Measurements from ENCODE around the gene ABCA4. TPM values are rescaled to one million over a fixed set of nuclear protein-coding genes. Genes with fewer than 3 reads are reported as not detected.

The ABCA4 gene
- total RNA-seq, 4 donors from 2014 or later: not detected

DNA sequence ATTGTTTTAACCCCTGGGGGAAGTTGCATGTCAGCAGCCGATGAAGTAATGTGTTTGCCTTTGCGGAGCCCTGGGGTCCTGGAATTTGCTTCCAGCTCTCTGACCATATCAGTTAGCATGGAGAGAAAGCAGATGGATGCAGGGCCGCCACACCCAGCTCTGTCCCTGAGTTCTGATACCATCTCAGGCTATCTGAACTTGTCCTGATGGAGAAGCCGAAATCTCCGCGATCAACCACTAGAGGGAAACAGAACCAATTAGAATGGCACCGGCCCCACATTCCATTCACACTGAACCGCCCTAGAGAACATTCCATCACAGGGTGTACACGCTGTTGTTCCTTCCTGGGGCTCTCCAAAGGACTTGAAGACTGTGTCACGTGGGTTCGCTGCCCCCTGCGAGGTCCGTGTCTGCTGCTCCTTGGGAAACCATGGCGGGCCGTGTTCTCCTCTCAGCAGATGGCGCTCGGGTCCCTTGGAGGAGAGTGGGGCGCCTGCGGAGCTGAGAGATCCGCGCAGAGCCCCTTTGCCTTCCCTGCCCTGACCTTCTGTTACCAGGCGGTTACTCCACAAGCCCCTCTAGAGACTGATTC is 75.4 kb downstream of the ABCA4 start:
- peaks cover 19 to 33% of the 10 kb centered on the region in 2 donors for H3K4me1 ChIP-seq
- DNase-seq (peak; percentile 70 to 83), ATAC-seq (peak; percentile 72 to 83)
- H3K27me3 ChIP-seq: no peaks in the 10 kb centered on the region
- H3K36me3 ChIP-seq: no peaks in the 10 kb centered on the region
- no peaks in the 10 kb centered on the region for H3K9me3 ChIP-seq
- peak overlapping the region in 1 of 4 donors; percentile 28 for H3K4me3 ChIP-seq
- in situ Hi-C loops (cut with MboI; ENCODE audit: low sequenced_read_pairs in 4 of 4): no loop called here
- H3K27ac ChIP-seq: peak overlapping the region; percentile 81 to 85 (median 82)
- intact Hi-C loops (cut with DNase I; ENCODE audit: low total_unique reads): loop anchor here (2.0 to 5.0 kb wide), 2 partner anchors 191 to 287 kb away; partner anchors contain the start of gene ARHGAP29
- peak in 1 of 2 donors; percentile 11 for TF ChIP-seq POLR2A (IDR thresholded peaks at IDR 0.05)
- TF ChIP-seq, protein P1, sequence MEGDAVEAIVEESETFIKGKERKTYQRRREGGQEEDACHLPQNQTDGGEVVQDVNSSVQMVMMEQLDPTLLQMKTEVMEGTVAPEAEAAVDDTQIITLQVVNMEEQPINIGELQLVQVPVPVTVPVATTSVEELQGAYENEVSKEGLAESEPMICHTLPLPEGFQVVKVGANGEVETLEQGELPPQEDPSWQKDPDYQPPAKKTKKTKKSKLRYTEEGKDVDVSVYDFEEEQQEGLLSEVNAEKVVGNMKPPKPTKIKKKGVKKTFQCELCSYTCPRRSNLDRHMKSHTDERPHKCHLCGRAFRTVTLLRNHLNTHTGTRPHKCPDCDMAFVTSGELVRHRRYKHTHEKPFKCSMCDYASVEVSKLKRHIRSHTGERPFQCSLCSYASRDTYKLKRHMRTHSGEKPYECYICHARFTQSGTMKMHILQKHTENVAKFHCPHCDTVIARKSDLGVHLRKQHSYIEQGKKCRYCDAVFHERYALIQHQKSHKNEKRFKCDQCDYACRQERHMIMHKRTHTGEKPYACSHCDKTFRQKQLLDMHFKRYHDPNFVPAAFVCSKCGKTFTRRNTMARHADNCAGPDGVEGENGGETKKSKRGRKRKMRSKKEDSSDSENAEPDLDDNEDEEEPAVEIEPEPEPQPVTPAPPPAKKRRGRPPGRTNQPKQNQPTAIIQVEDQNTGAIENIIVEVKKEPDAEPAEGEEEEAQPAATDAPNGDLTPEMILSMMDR (IDR thresholded peaks at IDR 0.05 in 4 of 5, conservative IDR thresholded peaks at IDR 0.05 in 1 of 5): peak; percentile 45 to 70 (median 63)

DNA sequence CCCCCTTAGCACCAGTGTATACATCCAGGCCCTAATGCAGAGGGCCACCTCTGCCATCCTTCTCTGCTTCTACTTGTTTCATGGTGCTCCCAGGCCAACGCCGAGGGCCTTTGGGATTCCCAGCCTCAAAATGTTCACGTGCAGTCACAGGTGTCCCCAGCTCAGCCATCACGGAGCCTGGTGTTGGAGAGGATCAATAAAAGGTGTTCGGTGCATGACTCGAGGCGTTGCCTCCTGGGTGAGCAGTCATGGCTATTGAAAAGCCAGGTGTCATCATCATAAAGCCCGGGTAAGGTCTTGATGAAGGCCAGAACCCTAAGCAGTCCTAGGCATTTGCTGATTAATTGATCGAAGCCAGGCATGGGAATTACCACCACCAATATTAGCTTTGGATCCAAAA is 76.1 kb downstream of the ABCA4 start:
- Histone ChIP-seq H3K36me3 (no peaks in the 10 kb centered on the region), H3K4me3 (no peak overlapping the region), H3K9me3 (no peaks in the 10 kb centered on the region), H3K27ac (peak overlapping the region; percentile 81 to 85 (median 82)), H3K27me3 (no peaks in the 10 kb centered on the region), H3K4me1 (peaks cover 16 to 29% of the 10 kb centered on the region in 2 donors)
- ATAC-seq (no peak), DNase-seq (no peak)
- in situ Hi-C loops (cut with MboI; ENCODE audit: low sequenced_read_pairs in 4 of 4): no loop called here
- TF ChIP-seq, protein P1 (IDR thresholded peaks at IDR 0.05 in 4 of 5, conservative IDR thresholded peaks at IDR 0.05 in 1 of 5): no peak
- no peak for TF ChIP-seq POLR2A (IDR thresholded peaks at IDR 0.05)
- intact Hi-C loops (cut with DNase I; ENCODE audit: low total_unique reads): loop anchor here (2.0 to 5.0 kb wide), 2 partner anchors 192 to 287 kb away; partner anchors contain the start of gene ARHGAP29

DNA sequence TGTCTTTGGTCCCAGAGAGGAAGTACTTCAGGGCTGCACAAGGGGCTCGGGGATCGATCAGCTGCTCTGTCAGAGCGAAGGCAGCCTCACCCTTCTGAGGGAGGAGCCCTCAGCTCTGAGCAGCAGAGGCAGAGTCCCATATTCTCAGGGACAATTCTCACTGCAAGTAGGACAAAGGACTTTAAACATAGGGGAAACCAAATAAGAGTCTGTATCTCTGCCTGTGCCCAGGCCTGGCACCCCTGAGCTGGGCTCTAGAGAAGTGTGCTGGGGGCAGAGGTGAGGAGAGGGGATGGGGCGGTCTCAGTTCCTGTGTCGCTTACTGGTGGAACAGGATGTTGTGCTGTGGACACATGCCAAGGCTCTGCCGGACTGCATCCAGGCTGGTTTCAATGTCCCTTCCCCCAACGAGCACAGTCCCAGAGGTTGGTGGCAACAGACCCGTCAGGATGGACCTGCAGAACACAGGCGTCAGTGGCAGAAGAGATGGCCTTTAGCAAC is 76.6 kb downstream of the ABCA4 start:
- intact Hi-C loops (cut with DNase I; ENCODE audit: low total_unique reads): loop anchor here (2.0 kb wide), 1 partner anchor 192 kb away; the partner anchor contains the start of gene ARHGAP29
- H3K4me3 ChIP-seq: no peak overlapping the region
- H3K27ac ChIP-seq: peak overlapping the region; percentile 81 to 85 (median 82)
- ATAC-seq: peak; percentile 20 to 37
- H3K4me1 ChIP-seq: peaks cover 17 to 28% of the 10 kb centered on the region in 2 donors
- TF ChIP-seq POLR2A (IDR thresholded peaks at IDR 0.05): peak; percentile 17 to 18
- TF ChIP-seq, protein P1 (IDR thresholded peaks at IDR 0.05 in 4 of 5, conservative IDR thresholded peaks at IDR 0.05 in 1 of 5): no peak
- H3K9me3 ChIP-seq: no peaks in the 10 kb centered on the region
- DNase-seq: peak; percentile 29 to 35
- in situ Hi-C loops (cut with MboI; ENCODE audit: low sequenced_read_pairs in 4 of 4): no loop called here
- no peaks in the 10 kb centered on the region for H3K36me3 ChIP-seq
- H3K27me3 ChIP-seq: no peaks in the 10 kb centered on the region

DNA sequence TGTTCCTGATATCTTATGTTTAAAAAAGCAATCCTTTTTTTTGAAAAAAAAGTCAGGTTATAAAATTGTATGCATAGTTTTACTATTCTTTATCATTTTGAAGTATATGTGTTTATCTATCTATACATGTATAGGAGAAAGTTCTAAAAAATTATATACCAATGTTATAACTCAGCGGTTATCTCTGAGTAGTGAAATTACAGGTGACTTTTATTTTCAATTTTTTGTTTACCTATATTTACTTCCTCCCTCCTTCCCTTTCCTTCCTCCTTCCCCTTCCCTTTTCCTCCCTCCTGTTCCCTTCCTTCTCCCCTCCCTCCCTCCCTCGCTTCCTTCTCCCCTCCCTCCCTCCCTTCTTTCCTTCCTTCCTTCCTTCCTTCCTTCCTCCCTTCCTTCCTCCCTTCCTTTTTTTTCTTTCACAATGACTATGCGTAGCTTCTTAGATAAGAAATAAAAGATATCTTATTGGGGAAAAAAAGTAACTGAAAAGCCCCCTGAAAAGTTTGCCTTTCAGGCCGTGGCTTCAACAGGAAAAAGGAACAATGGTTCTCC is 77.1 kb downstream of the ABCA4 start:
- H3K4me1 ChIP-seq: peaks cover 19 to 30% of the 10 kb centered on the region in 2 donors

More for the DNA sequence above, 77.1 kb downstream of the ABCA4 start:
- TF ChIP-seq, protein P1 (IDR thresholded peaks at IDR 0.05 in 4 of 5, conservative IDR thresholded peaks at IDR 0.05 in 1 of 5): no peak
- TF ChIP-seq POLR2A (IDR thresholded peaks at IDR 0.05): no peak
- Histone ChIP-seq H3K27me3 (no peaks in the 10 kb centered on the region), H3K27ac (peak overlapping the region; percentile 81 to 85 (median 82)), H3K4me3 (no peak overlapping the region), H3K9me3 (no peaks in the 10 kb centered on the region), H3K36me3 (no peaks in the 10 kb centered on the region)
- ATAC-seq (no peak), DNase-seq (no peak)
- intact Hi-C loops (cut with DNase I; ENCODE audit: low total_unique reads) (loop anchor here (2.0 kb wide), 1 partner anchor 193 kb away; the partner anchor contains the start of gene ARHGAP29), in situ Hi-C loops (cut with MboI; ENCODE audit: low sequenced_read_pairs in 4 of 4) (no loop called here)
